PFSK-1 (cell line): ENCODE data around the gene PARN.

Experiments
- FOXP2 ChIP-seq: optimal IDR thresholded peaks from 2 replicates; pipeline ENCODE3; 2011; ENCODE audit warnings: borderline replicate concordance, control low read depth, inconsistent platforms; ENCODE audit not compliant: insufficient read depth; ENCODE audit errors: extremely low read length, extremely low read depth
- POLR2AphosphoS5 ChIP-seq: IDR thresholded peaks from 2 replicates; pipeline ENCODE4 v1.6.1; 2012; ENCODE audit warnings: low read depth, mild to moderate bottlenecking, control low read depth, low read length, moderate library complexity
- SIN3A ChIP-seq: IDR thresholded peaks from 2 replicates; pipeline ENCODE4 v1.6.1; 2012; ENCODE audit warnings: mild to moderate bottlenecking, low read length, moderate library complexity, borderline replicate concordance; ENCODE audit not compliant: insufficient read depth
- TAF1 ChIP-seq: IDR thresholded peaks from 2 replicates; pipeline ENCODE4 v1.6.1; 2012; ENCODE audit warnings: low read length, control low read depth, borderline replicate concordance; ENCODE audit not compliant: insufficient read depth
- TF ChIP-seq, protein P1 (sequence below), 2 experiments: IDR thresholded peaks; 2 replicates each; pipeline versions ENCODE4 v1.6.1 to v1.8.0; 2011 to 2012; ENCODE audit warnings: low read depth in 2 of 2, low read length in 2 of 2, control low read depth in 1 of 2, inconsistent platforms in 1 of 2, mild to moderate bottlenecking in 1 of 2, moderate library complexity in 1 of 2; ENCODE audit not compliant: insufficient read depth in 1 of 2

PARN gene

DNA sequence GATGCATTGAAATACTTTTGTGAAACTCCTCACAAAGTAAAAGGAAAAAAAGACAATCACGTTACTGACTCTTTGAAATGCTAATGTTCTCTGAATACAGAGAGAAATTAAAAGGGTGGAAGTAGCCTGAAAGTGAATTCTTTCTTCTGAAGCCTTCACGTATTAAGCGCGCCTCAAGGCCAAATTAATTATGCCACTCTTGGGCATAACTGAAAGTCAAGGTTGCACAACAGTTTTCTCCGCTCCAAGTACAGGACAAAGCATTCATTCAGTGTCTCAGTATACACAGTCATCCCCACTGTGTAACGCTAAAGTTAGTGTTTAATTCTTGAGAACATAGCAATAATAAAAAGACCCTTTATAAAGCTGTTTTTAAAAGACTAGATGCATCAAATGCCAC lies 21.5 kb downstream of the PARN start:
- TF ChIP-seq, protein P1, sequence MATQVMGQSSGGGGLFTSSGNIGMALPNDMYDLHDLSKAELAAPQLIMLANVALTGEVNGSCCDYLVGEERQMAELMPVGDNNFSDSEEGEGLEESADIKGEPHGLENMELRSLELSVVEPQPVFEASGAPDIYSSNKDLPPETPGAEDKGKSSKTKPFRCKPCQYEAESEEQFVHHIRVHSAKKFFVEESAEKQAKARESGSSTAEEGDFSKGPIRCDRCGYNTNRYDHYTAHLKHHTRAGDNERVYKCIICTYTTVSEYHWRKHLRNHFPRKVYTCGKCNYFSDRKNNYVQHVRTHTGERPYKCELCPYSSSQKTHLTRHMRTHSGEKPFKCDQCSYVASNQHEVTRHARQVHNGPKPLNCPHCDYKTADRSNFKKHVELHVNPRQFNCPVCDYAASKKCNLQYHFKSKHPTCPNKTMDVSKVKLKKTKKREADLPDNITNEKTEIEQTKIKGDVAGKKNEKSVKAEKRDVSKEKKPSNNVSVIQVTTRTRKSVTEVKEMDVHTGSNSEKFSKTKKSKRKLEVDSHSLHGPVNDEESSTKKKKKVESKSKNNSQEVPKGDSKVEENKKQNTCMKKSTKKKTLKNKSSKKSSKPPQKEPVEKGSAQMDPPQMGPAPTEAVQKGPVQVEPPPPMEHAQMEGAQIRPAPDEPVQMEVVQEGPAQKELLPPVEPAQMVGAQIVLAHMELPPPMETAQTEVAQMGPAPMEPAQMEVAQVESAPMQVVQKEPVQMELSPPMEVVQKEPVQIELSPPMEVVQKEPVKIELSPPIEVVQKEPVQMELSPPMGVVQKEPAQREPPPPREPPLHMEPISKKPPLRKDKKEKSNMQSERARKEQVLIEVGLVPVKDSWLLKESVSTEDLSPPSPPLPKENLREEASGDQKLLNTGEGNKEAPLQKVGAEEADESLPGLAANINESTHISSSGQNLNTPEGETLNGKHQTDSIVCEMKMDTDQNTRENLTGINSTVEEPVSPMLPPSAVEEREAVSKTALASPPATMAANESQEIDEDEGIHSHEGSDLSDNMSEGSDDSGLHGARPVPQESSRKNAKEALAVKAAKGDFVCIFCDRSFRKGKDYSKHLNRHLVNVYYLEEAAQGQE (IDR thresholded peaks at IDR 0.05; ENCODE audit: insufficient read depth in 1 of 2, low read depth in 2 of 2, low read length in 2 of 2), result no peak
- TF ChIP-seq SIN3A, result no peak
- no peak for TF ChIP-seq POLR2AphosphoS5
- TF ChIP-seq FOXP2, result no peak
- no peak for TF ChIP-seq TAF1

DNA sequence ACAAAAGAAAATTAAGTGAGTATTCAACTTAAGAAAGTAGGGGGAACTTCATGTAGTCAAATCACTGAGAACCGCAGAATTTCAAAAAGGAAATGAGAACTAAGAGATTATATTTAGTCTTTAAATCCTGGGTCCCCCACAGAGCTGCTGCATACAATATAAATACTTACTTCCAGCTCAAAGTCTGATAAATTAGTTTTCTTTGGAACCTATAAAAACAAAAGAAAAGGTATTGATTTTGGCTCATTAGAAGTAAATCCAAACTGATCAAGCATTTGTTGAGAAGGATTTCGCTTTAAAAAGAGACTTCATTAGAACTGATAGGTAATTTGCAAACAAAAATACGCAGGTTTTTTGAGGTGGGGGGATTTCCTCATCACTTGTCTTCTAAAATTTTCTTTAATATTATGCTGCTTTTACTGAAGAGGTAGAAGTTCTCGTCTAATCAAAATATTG lies 21.9 kb downstream of the PARN start:
- no peak for TF ChIP-seq FOXP2
- TF ChIP-seq, protein P1 (IDR thresholded peaks at IDR 0.05; ENCODE audit: insufficient read depth in 1 of 2, low read depth in 2 of 2, low read length in 2 of 2), result no peak
- no peak for TF ChIP-seq POLR2AphosphoS5
- no peak for TF ChIP-seq TAF1
- no peak for TF ChIP-seq SIN3A

DNA sequence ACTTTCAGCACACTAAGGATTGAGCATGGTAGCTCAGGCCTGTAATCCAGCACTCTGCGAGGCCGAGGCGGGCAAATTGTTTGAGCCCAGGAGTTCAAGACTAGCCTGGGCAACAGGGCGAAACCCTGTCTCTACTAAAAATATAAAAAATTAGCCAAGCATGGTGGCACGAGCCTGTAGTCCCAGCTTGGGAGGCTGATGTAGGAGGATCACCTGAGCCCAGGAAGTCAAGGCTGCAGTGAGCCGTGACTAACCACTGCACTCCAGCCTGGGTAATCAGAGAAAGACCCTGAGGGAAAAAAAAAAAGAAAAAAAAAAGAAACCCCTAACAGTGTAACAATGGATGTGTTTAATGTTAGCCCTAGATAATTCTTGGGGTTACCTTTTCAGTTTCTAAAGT lies 24.0 kb downstream of the PARN start:
- no peak for TF ChIP-seq SIN3A
- TF ChIP-seq FOXP2, result no peak
- no peak for TF ChIP-seq TAF1
- TF ChIP-seq POLR2AphosphoS5, result no peak

DNA sequence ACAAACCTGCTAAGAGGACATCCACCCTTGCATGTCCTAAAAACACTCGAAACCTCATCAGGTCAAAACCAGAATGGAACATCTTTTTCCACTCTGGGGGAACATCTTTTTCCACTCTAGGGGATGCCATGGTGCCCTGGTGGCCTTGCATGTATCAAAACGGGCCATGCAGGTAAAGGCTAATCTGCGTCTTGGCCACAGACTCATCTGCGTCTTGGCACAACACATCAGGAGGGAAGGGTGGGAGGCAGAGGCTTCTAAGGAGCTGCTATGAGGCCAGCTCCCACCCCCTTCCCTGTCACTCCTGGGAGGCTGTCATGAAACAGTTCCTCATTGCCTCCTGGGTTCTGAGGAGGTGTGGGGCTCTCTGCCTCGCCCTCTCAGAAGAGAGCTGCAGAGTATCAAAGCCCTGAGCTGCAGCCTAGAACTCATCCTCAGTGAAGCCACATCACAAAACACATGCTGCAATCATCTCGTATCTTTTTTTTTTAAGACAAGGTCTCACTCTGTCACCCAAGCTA lies 27.6 kb downstream of the PARN start:
- no peak for TF ChIP-seq FOXP2

DNA sequence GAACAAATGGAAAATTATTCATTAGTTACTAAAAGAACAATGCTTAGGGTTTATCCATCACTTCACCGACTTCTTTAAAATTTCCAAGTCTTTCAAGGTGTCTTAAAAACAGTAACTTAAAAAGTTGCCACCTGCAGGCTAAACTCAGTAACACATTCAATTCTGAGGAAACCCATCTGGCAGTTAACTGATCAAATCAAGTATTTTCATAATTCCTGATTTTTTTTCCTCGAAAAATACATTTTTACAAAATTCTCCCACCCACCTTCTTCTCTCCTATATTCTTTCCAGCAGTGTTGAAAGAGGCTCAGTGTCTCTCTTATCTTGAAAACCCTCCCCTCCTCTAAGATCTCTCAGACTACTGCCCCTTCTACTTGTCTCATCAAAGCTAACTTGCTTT lies 29.9 kb downstream of the PARN start:
- TF ChIP-seq POLR2AphosphoS5 (no peak), SIN3A (no peak), TAF1 (no peak), FOXP2 (no peak)
- TF ChIP-seq, protein P1 (IDR thresholded peaks at IDR 0.05; ENCODE audit: insufficient read depth in 1 of 2, low read depth in 2 of 2, low read length in 2 of 2), result no peak

DNA sequence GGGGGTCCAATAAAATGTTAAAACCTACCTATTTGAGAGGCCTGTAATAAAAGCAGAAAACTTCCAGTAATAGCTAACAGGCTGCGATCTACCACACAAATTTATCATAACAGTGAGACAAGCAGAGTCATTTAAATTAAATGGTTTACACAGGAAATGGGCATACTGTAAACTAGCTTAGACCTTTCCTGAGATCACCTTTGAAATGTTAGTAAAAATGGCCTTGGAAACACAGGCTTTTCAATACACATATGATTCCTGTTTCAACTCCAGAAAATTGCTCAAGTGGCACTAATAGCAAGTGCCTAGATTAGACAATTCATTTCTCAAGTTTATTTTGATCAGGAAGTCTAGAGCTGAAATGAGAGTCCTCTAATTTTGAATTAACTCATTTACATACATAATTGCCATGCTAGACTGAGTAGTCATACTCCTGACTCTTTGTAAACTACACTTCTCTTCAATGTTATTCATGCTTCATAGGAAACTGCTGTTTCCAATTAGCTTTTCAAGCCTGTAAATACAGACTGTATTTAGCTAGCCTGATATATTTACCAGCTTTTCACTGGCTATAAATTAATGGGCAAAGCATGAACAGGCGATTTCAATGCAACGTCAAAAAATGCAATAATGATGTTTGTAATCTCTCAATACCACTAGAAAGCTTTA lies 43.3 kb downstream of the PARN start:
- TF ChIP-seq FOXP2, result no peak
- no peak for TF ChIP-seq TAF1
- TF ChIP-seq POLR2AphosphoS5, result no peak
- TF ChIP-seq SIN3A, result no peak
- TF ChIP-seq, protein P1 (IDR thresholded peaks at IDR 0.05; ENCODE audit: insufficient read depth in 1 of 2, low read depth in 2 of 2, low read length in 2 of 2), result no peak
